Umbilical cord (tissue), 2 donors: ENCODE data around the gene SMOC1. TPM values are rescaled to one million over a fixed set of nuclear protein-coding genes. Genes with fewer than 3 reads are reported as not detected.

ENCODE experiments used
- DNase-seq: peaks from one replicate; pipeline ENCODE4 v3.0.0-alpha.2; 2015; ENCODE audit warnings: low spot score
- total RNA-seq: library from RNA; depleted of rRNA; stranded (reverse); fragments of >200 nt; gene quantifications from one replicate; pipeline ENCODE4 v1.2.3, GENCODE V29; 2014; ENCODE audit warnings: low replicate concordance; ENCODE audit not compliant: insufficient read depth

SMOC1 gene
- total RNA-seq, 1 donor from 2014 or later = 17.6 TPM

DNA sequence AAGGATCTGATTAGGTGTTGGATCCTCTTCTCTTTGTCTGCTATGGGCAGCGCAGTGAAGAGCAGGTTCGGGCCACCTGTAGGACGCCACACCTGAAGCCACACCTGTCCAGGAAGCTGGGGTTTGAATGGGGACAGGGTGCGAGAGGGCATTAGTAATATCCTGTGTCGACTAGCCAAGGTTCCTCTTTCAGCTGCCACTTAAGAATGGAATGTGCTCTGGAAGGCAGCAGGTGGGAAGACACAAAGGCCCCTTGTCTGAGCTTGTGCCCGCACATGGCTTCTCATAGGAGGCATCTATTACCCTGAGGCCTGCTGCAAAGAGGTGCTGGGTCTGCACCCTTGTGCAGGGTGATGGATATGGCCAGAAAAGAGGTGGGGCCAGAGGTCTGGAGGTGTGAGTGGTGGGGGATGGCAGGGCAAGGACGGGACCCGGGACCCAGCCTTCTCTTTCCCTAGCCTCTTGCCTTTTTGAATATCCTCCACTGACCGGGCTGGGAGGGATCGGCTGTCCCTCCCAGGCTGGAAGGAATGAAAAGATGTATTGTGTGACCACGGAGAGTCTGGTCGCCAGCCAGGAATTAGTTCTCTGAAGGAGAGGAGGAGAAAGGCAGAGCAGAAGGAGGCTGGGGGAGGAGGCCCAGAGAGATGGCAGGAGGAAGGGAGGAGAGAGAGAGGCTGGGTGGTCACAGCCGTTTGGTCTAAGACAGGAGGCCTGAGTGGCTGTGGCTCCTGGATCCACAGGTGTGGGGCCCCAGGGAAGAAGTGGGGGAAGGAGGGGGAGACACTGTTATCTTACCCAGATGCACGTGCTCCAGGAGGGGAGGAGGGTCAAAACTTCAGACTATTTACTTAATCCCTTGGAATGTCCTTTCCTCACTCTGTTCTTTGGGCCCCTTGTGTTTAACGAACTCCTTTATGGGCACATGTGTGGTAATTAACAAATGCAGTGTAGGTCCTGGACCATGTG lies 101.5 kb downstream of the SMOC1 start:
- DNase-seq = no peak

DNA sequence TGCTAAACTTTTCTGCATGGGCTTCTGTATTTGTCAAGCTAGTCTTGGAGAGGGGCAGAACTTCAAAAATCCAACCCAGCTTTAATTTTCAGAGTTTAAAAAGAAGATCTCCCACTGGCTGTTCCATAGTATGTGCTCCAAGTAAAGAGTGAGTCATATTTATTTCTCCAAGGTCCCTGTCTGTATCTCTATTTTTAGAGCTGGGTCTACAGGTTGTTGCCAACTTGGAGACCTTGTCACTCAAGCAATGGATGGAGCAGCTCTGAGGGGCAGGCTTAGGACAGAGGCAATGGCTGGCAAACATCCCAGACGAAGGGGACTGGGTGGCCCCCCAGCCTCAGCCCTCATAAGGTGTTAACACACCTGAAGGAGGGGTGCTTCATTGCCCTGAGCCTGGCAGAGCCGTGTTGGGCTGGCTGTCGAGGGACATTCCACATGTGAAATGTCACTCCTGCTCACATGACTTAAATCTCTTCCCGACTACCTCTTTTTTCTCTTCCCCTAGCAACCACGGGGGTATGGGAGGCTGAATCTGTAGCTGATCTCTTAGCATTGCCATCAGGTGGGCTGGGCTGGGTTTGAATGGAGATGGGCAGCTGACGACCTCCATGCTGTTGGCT lies 103.1 kb downstream of the SMOC1 start:
- DNase-seq = no peak

DNA sequence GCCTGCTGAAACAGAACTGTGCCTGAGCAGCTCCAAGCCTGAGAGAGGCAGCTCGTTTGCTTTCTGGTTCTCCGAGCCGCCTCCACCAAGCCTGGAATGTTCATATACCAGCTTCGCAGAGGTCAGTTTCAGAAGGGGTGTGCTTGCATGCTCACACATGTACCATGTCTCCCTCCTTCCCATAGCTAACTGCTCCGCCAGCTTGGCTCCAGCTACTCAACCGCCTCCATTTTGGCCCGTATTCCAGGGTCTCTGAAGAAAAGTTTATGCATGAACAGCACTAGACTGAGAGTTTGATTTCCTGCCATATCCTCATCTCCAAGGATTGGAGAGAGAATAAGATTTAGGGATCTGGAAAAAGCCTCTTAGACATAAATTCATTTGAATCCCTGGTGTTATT lies 103.7 kb downstream of the SMOC1 start:
- DNase-seq = no peak

DNA sequence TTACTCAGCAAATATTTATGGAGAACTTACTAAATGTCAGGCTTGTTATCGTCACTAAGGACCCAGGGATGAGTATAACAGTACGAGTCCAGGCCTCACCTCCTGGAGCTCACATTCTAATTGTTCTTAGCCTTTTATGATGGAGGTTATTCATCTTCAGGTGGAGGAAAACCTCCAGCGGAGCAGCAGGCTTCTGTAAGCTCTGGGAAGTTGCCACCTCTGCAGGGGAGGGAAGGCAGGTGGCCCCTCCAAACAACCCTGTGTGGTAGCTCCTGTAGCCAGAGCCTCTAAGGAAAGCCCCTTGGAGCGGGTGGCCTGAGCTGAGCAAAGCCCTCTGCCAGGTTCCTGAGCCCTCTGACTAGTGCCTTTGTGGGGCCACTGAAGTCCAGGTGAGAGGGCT lies 104.1 kb downstream of the SMOC1 start:
- no peak for DNase-seq

DNA sequence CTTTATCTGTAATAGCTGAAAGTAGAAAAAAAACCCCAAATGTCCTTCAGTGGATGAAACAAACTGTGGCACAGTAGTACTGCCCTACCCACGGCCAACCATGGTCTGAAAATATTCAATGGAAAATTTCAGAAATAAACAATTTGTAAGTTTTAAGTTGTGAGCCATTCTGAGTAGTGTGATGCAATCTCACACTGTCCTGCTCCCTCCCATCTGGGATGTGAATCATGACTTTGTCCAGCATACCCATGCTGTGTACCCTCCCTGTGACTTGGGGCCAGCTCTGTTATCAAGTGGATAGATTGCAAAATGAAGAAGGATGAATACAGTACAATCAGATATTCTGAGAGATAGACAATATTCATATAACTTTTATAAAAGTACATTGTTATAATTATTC lies 106.2 kb downstream of the SMOC1 start:
- no peak for DNase-seq

DNA sequence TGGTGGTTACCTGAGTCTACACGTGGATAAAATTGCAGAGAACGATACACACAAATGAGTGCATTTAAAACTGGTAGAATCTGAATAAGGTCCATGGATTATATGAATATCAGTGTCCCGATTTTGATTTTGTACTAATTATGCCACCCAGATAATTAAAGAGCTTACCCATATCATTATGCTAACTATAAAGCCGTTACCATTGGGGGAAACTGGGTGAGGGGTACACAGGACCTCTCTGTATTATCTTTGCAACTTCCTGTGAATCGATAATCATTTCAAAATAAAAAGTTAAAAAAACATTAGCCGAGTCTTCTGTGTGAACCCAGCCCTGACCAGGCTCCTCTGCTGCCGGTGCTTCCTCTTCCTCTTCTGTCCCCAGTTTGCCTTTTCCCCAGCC lies 107.1 kb downstream of the SMOC1 start:
- no peak for DNase-seq

DNA sequence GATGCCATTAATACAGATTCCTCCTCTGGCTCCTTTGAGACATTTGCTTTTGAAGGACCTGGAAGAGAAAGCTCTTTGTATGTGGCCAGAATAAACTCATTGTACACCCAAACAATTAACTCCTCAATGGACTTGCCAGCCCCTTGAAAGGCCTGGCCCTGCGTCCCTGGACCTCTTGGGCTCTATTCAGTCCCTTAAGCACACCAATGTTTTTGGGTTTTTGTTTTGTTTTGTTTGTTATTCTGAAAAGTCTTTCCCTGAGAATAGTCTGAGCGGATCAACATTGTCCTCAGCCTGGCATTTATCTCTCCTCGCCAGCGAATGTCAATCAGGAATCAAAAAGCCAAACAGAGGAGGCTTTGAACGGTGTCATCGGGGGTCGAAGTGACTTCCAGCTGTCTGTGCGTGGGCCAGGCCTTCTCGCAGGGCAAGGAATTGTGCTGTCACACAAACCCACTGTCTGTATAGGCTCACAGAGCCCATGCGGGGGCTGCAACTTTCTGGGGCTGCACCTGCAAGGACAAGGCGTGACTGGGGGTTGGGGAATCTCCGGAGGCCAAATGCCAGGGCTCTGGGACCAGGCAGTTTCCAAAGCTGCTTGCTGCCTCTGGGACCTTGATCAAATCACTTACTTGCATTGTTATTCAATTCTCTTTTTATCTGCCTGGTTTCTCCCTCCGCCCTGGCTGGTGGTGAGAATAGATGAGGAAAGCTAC lies 108.3 kb downstream of the SMOC1 start:
- DNase-seq = no peak

DNA sequence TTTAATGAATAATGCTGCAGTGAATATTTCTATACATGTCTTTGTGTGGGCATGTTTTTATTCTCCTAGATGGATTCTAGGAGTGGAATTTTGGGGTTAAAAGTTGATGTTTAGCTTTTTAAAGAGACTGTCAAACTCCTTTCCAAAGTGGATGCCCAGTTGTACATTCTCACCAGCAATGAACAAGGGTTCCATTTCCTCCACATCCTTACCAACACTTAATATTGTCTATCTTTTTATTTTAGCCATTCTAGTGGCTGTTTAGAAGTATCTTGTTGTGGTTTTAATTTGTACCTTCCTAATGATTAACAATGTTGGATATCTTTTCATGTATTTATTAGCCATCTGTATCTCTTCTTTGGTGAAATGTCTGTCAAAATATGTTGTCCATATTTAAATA lies 109.8 kb downstream of the SMOC1 start:
- DNase-seq = no peak

DNA sequence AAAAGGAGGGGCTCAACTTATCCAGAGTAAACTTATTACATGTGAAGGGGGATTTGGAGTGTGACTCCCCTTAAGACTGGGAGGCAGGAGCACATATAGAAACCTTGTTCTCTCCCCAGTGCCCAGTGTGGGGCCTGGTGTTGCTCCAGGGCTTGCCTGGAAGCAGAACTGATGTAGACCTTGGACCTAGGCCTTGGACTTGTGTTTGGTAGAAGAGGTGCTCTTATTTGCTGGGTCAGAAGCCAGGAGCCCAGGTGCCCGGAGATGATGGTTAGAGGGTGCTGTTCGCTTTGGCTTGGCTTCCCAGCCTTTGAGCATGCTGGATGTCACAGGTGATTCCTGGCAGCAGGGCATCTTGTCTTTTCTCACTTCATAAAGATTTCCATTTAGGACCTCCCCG lies 110.4 kb downstream of the SMOC1 start:
- no peak for DNase-seq

DNA sequence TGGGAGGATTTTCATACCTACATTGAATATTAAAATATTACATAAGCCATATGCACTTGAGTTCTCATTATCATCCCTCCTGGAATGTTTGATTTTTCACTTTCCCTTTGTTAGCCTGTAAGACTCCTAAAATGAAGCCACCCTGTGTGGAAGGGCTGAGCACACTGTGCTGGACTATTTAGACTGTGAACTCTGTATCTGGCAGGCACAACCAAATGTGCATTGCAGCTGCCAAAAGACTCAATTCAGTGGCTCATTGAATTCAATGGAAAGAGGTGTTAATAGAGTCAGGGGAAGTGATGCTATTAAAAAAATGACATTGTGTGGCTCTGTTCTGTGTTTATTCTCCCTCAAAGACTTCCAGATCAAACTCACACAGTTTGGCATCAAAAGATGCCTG lies 111.1 kb downstream of the SMOC1 start:
- DNase-seq = no peak

DNA sequence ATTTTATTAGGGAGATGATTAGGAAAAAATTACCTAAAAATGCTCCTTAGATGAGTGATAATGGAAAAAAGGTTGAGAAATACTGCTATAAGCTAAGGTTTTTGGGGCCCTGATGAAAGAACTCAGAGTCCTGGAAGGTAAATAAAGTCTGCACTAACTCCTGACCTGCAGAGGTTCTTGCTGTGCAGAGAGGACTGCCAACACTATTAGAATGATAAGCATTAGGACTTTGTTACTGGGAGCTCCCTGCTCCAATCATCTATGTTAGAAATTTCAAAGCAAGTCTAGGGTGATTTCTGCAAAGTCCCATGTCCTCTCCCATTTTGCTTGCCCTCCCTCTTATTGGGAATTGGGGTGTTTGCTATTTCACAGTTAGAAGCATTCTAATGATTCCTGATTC lies 112.2 kb downstream of the SMOC1 start:
- DNase-seq = no peak

DNA sequence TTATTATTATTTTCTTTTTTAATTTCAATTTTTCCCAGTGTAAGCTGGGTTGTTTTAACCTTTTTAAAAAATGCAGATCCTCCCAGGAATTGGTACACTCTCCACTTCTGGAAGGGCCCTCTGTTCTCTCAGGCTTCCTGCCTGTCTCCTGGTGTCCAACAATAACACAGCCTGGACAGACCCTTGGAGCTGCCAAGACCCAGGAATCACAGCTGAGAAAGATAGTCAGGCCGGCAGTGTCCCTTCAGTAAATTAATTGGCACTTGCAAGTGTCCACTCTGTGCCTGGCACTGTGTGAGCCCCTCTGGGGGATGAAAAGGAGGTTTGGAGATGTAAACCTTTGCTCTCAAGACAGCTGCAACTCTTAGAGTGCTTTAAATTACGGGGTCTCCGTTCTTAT lies 113.3 kb downstream of the SMOC1 start:
- no peak for DNase-seq

DNA sequence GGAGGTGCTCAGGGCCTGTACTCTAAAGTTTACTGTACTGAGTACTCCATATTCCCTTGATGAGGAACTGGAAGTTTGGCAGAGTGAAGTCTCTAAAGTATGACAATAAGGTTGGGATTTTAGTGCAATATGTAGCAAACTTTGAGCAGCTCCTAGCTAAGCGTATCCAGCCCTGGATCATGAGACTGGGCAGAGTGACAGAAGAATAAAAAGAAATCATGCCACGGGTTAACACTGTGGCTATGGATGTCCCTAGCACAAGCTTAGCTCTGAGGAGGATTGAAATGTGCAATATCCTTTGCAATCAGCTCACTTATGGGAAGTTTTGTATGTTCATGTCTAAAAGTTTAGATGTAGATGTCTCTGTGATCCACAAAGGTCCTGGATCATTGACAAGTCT lies 114.1 kb downstream of the SMOC1 start:
- no peak for DNase-seq

DNA sequence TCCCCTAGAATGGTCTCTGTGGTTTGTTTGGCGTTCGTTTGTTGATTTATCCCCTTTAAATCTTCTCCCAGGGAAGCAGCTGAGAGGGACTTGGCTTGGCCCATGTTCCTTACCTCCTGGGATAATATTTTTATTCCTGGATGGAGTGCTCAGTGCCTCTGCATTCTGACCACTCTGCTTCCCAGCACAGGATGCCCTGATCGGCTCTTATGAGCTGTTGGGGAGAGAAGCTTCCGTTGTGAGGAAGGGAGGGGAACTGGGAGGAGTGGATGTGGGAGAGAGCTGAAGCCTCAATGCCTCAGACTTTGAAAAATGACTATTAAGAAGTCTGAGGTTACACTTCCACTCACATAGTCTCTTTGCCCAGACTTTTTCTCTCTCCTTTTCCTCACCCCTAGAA lies 114.8 kb downstream of the SMOC1 start:
- DNase-seq = no peak

DNA sequence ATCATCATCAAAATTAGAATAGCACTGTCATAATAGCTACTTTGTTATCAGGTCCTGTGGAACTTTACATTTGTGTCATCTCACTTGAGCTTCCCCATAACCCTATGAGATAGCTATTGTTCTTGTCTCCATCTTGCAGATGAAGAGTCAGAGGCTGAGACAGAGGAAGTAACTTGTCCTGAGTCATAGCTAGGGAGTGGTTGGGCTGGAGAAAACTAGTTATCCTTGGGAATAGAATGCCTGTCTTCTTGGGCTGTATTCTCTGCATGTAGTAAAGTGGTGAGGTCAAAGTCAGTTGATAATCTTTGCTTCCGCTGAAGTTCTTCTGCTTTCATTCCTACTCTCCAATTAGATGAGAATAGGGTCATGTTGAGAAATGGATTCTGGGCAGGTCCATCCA lies 117.0 kb downstream of the SMOC1 start:
- no peak for DNase-seq

DNA sequence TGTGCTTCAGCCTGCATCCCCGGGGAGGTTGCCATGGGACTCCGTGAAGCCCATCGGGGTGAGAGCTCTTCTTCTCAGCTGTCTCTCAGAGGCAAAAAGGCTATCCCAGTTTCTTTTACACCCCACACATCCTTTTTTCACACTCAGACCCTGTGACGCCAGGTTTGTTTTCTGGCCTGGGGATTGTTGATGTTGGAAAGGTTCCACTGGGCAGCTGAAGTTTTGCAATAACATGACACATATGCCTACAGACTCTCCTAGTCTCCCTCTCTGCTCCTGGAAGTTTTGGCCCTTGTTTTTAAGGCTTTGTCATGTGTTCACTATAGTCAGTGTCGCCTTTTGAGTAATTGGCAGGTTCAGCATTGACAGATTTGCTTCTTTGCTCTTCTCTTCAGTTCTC lies 118.6 kb downstream of the SMOC1 start:
- DNase-seq = no peak

DNA sequence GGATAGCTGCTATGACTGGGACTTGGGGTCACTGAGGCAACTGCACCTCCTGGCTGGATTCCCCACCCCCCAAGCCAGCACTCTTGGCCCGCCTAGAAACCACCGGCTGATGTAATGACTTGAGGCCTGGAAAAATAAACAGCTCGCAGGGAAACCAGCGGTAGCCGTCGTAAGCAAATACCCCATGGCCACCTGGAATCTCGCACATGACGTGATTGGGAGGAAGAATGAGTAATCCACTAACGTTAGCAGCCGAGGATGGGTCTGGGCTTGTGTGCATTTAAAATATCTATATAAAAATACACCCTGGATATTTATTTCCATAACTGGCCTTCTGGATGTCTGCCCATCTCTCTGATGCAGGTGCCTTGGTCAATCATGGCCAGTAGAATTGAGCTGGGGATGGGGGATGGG lies 120.1 kb downstream of the SMOC1 start:
- DNase-seq = no peak

DNA sequence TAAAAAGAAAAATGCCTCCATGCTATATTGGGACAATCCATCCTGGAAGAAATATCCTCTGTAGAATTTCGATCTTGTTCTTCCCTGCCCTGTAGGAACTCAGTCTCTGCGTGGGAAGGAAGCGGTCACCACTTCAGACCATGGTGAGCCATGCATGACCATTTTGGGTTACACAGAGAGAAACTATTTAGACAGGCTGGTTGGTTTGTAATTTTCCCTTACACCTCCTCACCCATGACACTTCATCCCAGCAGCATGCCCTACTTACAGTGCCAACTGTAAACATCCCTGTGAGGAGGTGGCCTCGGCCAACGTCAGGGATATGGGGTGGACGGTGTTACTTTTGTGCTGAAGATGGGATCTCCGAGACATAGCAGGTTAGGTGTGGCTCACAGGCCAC lies 121.4 kb downstream of the SMOC1 start:
- DNase-seq = no peak

DNA sequence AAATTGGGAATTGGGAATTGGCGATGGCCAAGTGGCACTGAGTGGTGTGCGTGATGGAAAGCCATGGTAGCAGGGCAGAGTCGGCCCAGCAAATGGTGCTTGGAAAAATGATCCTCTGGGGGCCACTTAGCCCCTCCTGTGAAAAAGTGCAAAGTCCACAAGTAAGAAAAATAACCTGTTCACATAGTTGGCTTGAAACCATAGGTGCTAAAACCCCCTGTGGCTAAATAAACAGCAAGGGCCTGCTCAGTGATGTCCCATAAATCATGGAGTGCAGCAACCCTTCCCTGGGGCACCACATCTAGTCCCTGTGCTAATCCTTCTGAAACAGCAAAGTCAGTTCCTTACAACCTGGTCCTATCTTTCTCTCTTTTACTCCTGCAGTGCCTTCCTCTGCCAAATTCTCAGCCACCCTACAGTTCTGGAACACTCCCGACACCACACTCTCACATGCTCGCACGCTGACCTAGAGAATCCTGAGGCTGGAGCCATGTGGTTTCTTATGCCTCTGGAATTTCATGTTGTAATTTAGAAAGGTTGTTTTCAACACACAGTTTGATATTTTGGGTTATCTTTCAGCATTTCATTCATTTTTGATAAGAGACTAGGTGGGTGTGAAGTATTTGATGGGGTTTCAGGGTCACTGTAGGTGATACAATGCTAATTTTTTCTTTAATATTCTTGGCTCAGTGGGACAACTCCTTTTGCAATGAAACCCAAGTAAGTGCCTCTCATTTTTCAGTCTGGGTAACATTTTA lies 123.6 kb downstream of the SMOC1 start:
- no peak for DNase-seq

DNA sequence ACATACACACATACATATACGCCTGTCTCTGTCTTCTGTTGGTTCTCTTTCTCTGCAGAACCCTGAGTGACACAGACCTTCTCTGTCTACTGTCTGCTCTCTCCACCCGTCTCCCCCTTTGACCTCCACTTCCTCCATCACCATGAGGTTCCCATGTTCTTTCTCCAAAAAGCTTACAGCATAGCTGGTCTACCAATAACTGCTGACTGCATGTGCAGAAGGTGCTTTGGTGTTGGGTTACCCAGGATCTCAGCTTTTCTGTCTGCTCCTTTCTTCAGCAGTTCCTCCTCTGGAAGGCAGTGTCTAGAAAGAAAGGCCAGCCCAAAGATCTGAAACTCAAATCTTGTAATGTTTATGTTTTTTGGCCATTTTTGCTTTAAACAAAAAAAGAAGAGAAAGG lies 125.6 kb downstream of the SMOC1 start:
- no peak for DNase-seq

DNA sequence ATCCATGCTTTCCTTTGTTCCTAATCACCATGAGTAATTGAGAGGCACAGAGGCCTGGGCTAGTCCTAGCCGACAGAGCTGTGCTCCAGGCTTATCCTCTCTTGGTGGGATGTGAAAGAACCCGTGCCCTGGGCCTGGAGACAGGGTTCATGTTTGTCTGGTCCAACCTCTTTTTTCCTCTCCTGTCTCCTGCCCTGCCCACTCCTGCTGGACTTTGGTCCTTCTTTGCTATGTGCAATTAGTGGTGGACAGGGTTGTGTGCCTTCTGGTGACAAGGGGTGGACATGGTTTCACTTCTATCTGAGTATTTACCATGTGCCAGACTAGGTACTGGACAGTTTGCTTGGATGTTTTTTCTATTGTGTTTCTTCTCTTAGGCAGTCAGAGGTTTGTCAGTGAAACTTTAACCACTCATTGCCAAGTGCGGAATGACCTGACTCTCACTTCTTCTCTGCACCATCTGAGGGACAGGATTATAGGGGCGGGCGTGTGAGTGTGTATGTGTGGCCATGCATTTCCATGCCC lies 126.1 kb downstream of the SMOC1 start:
- DNase-seq = no peak

DNA sequence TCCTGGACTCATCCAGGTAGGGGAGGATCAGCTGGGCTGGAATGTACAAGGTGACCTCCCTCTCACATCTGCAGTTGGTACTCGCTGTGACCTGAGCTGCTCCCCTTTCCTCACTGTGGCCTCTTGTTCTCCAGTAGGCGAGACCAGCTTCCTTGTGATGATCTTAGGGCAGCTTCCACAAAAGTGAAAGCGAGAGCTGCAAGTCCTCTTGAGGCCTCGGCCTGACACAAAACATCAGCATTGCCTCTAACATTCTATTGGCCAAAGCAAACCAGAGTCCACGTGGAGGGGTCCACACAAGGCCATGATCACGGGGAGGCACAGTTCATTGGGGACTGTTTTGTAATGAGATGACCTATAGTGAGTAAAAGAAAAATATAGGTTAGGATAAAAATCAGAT lies 127.5 kb downstream of the SMOC1 start:
- no peak for DNase-seq
